HepG2 (cell line): Measurements from ENCODE around the gene ZNF184. TPM values are rescaled to one million over a fixed set of nuclear protein-coding genes. Genes with fewer than 3 reads are reported as not detected.

Experiments
- BRCA1 ChIP-seq: sonication (generic); formaldehyde crosslinking; IDR thresholded peaks from 2 replicates; pipeline ENCODE4 v1.4.0; 2020; ENCODE audit warnings: missing genetic modification reagents
- CENPBD1 ChIP-seq: sonication (generic); formaldehyde crosslinking; IDR thresholded peaks from 2 replicates; pipeline ENCODE4 v1.8.0; 2022; ENCODE audit warnings: missing genetic modification reagents, low read depth, mild to moderate bottlenecking, borderline replicate concordance
- DMAP1 ChIP-seq: IDR thresholded peaks from 2 replicates; pipeline ENCODE4 v1.6.1; 2016
- KLF12 ChIP-seq: sonication (generic); formaldehyde crosslinking; IDR thresholded peaks from 2 replicates; pipeline ENCODE4 v1.4.0; 2020; ENCODE audit warnings: missing genetic modification reagents, borderline replicate concordance
- KLF13 ChIP-seq: sonication (generic); formaldehyde crosslinking; IDR thresholded peaks from 2 replicates; pipeline ENCODE4 v1.4.0; 2020; ENCODE audit warnings: mild to moderate bottlenecking, missing genetic modification reagents
- KLF6 ChIP-seq: IDR thresholded peaks from 2 replicates; pipeline ENCODE4 v1.8.0; 2016; ENCODE audit warnings: missing biosample characterization, missing genetic modification reagents
- NFYC ChIP-seq: IDR thresholded peaks from 2 replicates; pipeline ENCODE4 v1.6.1; 2016; ENCODE audit warnings: missing genetic modification reagents, missing compliant biosample characterization
- NR2C2 ChIP-seq: sonication (generic); formaldehyde crosslinking; IDR thresholded peaks from 2 replicates; pipeline ENCODE4 v1.4.0; 2020; ENCODE audit warnings: missing genetic modification reagents, mild to moderate bottlenecking, moderate library complexity, borderline replicate concordance
- RBM39 ChIP-seq: fragments of 200-400 bp; formaldehyde crosslinking; IDR thresholded peaks from one replicate; pipeline ENCODE4 v1.6.1; 2018; ENCODE audit warnings: antibody characterized with exemption, mild to moderate bottlenecking, low read depth, low read length; ENCODE audit not compliant: poor library complexity, severe bottlenecking
- ZBTB7B ChIP-seq: sonication (generic); formaldehyde crosslinking; IDR thresholded peaks from 2 replicates; pipeline ENCODE4 v1.4.0; 2020; ENCODE audit warnings: missing genetic modification reagents
- ZNF205 ChIP-seq: IDR thresholded peaks from 2 replicates; pipeline ENCODE4 v1.6.1; 2018; ENCODE audit warnings: missing biosample characterization, missing genetic modification reagents
- ZNF276 ChIP-seq: sonication (generic); formaldehyde crosslinking; IDR thresholded peaks from 2 replicates; pipeline ENCODE4 v1.4.0; 2020; ENCODE audit warnings: mild to moderate bottlenecking, low read depth, missing genetic modification reagents
- ZNF333 ChIP-seq: sonication (generic); formaldehyde crosslinking; IDR thresholded peaks from 2 replicates; pipeline ENCODE4 v1.4.0; 2020; ENCODE audit warnings: mild to moderate bottlenecking, missing genetic modification reagents, borderline replicate concordance
- ZNF430 ChIP-seq: sonication (generic); formaldehyde crosslinking; IDR thresholded peaks from 2 replicates; pipeline ENCODE4 v1.9.0; 2021; ENCODE audit warnings: mild to moderate bottlenecking, missing genetic modification reagents
- ZNF446 ChIP-seq: sonication (generic); formaldehyde crosslinking; IDR thresholded peaks from 2 replicates; pipeline ENCODE4 v1.5.0; 2020; ENCODE audit warnings: mild to moderate bottlenecking, missing genetic modification reagents
- ZNF549 ChIP-seq: sonication (generic); formaldehyde crosslinking; IDR thresholded peaks from 2 replicates; pipeline ENCODE4 v1.5.0; 2020; ENCODE audit warnings: missing genetic modification reagents
- ZNF670 ChIP-seq: sonication (generic); formaldehyde crosslinking; IDR thresholded peaks from 2 replicates; pipeline ENCODE4 v1.8.0; 2022; ENCODE audit warnings: mild to moderate bottlenecking, missing genetic modification reagents, borderline replicate concordance
- ZNF710 ChIP-seq: sonication (generic); formaldehyde crosslinking; IDR thresholded peaks from 2 replicates; pipeline ENCODE4 v1.5.0; 2020; ENCODE audit warnings: mild to moderate bottlenecking, missing genetic modification reagents, borderline replicate concordance
- ZNF777 ChIP-seq: sonication (generic); formaldehyde crosslinking; IDR thresholded peaks from 2 replicates; pipeline ENCODE4 v1.4.0; 2020; ENCODE audit warnings: missing genetic modification reagents
- ZNF878 ChIP-seq: sonication (generic); formaldehyde crosslinking; IDR thresholded peaks from 2 replicates; pipeline ENCODE4 v1.8.1; 2023; ENCODE audit warnings: mild to moderate bottlenecking, missing genetic modification reagents, moderate library complexity
- ZSCAN20 ChIP-seq: sonication (generic); formaldehyde crosslinking; IDR thresholded peaks from 2 replicates; pipeline ENCODE4 v1.4.0; 2020; ENCODE audit warnings: missing genetic modification reagents, mild to moderate bottlenecking, borderline replicate concordance
- polyA plus RNA-seq, 8 experiments: library from polyadenylated mRNA; depleted of rRNA in 3 of 8; stranded (reverse) in 7 of 8; unstranded in 1 of 8; fragments of >200 nt; fragmentation: Illumina TruSeq in 4 of 8; extraction: Trizol in 4 of 8; gene quantifications; 2 replicates each; pipeline versions ENCODE4 v1.2.1 to v1.2.3, GENCODE V29; 2011 to 2016; ENCODE audit warnings: low read depth in 4 of 8, missing spikeins in 1 of 8, mixed read lengths in 1 of 8; ENCODE audit not compliant: insufficient read depth in 1 of 8
- total RNA-seq, 5 experiments: library from RNA; depleted of rRNA; stranded (reverse); fragments of >200 nt; fragmentation: Illumina TruSeq; extraction: Trizol; gene quantifications; 2 replicates each; pipeline ENCODE4 v1.2.3, GENCODE V29; 2016; ENCODE audit warnings: low read depth in 1 of 5

ZNF184 gene
- total and polyA plus RNA-seq, 2 of the 13 experiments (the other 11 are each of a cell fraction or from before 2014, with no cell fraction given) = 2.1 to 10.1 TPM

GRCh38 chr6:27518881-27519795, 46.2 kb upstream of the ZNF184 start (continued):
- TF ChIP-seq ZNF710 (CRISPR knock-in tag) (0 out of 2 replicates have a peak, but pooled peaks have one; percentile 27), ZNF205 (no peak), CENPBD1 (no peak), ZBTB7B (CRISPR knock-in tag) (peak; percentile 25; the same call in 1 of the 2 replicates), ZNF777 (CRISPR knock-in tag) (peak; percentile 54), ZSCAN20 (CRISPR knock-in tag) (peak; percentile 67; the same call in 1 of the 2 replicates), ZNF549 (CRISPR knock-in tag) (0 out of 2 replicates have a peak, but pooled peaks have one; percentile 18), ZNF878 (0 out of 2 replicates have a peak, but pooled peaks have one; percentile 43), BRCA1 (CRISPR knock-in tag) (no peak), ZNF446 (no peak), ZNF333 (CRISPR knock-in tag) (peak; percentile 48; the same call in 1 of the 2 replicates), ZNF430 (CRISPR knock-in tag) (peak; percentile 76; the same call in 1 of the 2 replicates), KLF12 (CRISPR knock-in tag) (0 out of 2 replicates have a peak, but pooled peaks have one; percentile 17), DMAP1 (0 out of 2 replicates have a peak, but pooled peaks have one; percentile 30), RBM39 (no peak), NR2C2 (CRISPR knock-in tag) (0 out of 2 replicates have a peak, but pooled peaks have one; percentile 28), KLF6 (peak; percentile 49; the same call in 1 of the 2 replicates), KLF13 (CRISPR knock-in tag) (no peak), ZNF670 (CRISPR knock-in tag) (peak; percentile 37; the same call in 1 of the 2 replicates), ZNF276 (CRISPR knock-in tag) (0 out of 2 replicates have a peak, but pooled peaks have one; percentile 78), NFYC (CRISPR knock-in tag) (peak; percentile 13; the same call in 1 of the 2 replicates)
